GM10266 (cell line): Measurements from ENCODE around the gene TTC33.

Source experiments
- DNase-seq: peaks from one replicate; pipeline ENCODE4 v3.0.0; 2012; ENCODE audit errors: extremely low spot score
- TF ChIP-seq, protein P1 (sequence below): IDR thresholded peaks from 2 replicates; pipeline ENCODE4 v1.5.1; 2012; ENCODE audit warnings: mild to moderate bottlenecking, low read depth; ENCODE audit not compliant: control insufficient read depth, insufficient read depth; ENCODE audit errors: missing control alignments

The TTC33 gene

DNA sequence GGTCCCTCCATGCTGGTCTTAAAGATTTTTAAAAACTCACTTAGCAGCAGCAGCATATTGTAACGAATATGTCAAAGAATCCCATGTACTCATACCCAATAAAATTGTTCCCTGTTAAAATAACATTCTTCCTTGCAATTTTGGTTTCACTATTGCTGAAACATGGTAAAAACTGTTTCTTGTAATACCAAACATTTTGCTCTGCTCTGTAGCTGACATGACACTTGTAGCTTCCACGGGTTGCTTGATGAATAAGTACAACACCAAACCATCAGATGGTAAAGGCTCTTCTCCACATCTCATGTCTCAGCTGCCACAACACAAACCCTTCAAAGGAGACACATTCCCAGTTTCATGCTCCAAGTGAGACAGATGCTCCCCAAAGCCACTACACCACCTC is 256.8 kb downstream of the TTC33 start:
- no peak for DNase-seq
- TF ChIP-seq, protein P1, sequence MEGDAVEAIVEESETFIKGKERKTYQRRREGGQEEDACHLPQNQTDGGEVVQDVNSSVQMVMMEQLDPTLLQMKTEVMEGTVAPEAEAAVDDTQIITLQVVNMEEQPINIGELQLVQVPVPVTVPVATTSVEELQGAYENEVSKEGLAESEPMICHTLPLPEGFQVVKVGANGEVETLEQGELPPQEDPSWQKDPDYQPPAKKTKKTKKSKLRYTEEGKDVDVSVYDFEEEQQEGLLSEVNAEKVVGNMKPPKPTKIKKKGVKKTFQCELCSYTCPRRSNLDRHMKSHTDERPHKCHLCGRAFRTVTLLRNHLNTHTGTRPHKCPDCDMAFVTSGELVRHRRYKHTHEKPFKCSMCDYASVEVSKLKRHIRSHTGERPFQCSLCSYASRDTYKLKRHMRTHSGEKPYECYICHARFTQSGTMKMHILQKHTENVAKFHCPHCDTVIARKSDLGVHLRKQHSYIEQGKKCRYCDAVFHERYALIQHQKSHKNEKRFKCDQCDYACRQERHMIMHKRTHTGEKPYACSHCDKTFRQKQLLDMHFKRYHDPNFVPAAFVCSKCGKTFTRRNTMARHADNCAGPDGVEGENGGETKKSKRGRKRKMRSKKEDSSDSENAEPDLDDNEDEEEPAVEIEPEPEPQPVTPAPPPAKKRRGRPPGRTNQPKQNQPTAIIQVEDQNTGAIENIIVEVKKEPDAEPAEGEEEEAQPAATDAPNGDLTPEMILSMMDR: no peak

DNA sequence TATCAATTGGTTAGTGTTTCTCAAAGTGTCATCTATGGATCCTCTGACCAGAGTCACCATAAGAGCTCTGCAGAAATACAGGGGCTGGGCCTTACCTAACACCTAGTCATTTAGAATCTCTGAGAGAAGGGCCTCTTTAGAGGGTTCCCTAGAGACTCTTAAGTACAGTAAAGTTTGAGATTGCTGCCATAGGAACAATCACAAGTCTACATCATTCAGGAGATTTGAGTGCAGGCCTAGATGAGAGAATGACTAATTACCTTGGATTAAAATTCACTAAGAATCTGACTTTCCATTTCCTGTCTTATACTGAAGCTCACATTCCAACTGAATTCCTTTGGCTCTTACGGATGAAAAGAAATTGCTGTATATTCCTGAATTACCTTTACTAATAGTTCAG is 258.2 kb downstream of the TTC33 start:
- no peak for DNase-seq
- TF ChIP-seq, protein P1: no peak

DNA sequence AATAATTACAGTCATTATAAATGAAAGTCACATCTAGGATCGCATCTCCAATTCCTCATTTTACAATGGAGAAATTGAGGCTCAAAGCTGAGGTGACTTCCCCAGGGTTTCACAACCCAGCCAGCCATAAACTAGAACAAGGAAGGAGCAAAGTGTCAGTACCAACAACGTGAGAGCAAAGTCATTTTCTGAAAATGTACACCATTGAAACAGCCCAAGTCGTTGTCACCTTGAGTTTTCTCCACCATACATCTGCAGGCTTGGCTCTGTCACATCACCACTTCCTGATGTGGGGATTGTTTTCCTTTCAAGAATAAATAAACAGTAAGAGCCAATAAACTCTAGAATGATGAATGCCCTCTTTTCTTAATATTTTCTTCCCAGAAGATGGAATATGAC is 260.5 kb downstream of the TTC33 start:
- TF ChIP-seq, protein P1: no peak
- DNase-seq: no peak

DNA sequence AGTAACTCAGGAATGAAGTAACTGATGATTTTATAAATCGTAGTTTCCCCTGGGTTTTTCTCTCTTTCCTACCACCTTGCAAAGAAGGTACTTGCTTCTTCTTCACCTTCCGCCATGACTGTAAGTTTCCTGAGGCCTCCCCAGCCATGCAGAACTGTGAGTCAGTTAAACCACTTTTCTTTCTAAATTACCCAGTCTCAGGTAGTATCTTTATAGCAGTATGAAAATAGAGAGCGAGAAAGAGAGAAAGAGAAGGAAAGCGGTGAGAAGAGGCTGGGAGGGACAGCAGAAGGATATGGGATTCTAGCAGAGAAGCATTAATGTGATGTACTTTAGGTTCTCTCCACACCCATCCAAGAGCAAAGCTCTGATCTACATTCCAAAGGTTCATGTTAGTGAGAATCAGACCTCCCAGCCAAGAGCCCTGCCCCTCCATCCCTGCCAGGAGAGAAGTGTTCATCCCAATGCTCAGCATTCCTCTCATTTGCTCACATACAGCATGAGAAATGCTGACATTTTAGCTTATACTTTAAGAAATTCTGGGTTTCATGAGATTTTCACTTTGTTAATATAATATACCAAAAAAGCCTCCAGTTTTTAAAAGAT is 261.0 kb downstream of the TTC33 start:
- TF ChIP-seq, protein P1: no peak
- no peak for DNase-seq

DNA sequence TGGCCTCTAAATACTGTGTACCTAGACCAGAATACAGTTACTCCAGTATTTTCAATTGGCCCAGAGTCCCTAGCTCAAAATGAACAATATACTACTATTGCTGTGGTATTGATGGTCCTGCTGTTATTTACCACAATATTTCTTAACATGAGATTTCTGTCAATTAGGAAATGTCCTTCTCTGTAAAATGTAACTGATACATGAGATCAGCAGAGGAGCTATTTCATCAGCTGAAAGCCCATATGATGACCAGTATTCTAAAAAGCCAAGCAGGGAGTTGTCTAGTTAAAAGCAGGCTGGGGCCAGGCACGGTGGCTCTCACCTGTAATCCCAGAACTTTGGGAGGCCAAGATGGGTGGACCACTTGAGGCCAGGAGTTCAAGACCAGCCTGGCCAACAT is 263.7 kb downstream of the TTC33 start:
- TF ChIP-seq, protein P1: no peak
- no peak for DNase-seq

DNA sequence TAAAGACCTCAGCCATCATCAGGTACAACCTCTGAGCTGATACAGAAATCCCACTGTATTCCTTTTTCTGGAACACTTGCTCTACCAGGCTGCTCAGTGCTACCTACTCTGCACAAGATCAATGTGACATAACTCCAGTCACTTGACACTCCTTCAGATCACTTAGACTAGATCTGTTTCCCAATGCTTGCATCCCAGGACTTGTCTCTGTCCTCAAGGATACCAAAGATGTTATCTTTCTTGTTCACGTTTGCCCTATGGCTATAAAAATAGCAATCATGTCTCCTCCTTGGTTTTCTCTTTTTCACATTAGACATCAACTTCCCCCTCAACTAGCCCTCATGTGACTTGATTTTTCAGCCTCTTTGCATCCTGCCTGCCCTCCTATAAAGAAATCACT is 264.1 kb downstream of the TTC33 start:
- TF ChIP-seq, protein P1: no peak
- no peak for DNase-seq

DNA sequence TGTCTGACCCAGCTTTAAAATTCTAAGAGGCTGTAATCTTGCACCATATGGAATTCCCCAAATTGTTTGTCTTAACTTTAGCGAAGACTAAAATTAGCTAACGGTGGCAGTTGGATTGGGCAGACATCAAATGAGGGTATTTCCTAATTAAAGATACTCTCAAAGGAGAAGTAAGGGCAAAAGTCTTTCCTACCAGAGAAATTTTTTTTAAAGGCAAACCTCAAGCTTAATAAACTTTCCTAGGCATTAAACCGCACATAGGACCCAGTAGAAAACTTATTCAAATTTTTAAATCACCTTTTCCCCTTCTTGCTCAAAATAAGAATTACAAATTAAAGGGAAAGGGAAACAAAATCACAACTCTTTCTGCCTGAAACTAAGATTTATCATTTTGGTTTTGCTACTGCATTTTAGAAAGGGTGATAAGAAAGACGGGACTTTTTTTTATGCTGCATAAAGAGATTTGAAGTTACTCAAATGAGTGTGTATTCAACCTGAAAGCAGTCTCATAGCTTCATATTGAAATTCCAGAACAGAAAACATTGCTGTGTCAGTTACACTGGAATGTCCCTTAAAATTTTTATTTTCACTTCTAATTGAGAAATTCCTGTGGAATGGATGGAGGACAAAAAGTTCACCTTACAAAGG is 265.2 kb downstream of the TTC33 start:
- TF ChIP-seq, protein P1: no peak
- DNase-seq: peak; percentile 13
